ENCODE data around the gene GDF3. TPM values are rescaled to one million over a fixed set of nuclear protein-coding genes. Genes with fewer than 3 reads are reported as not detected.

Gene GDF3
- polyA plus RNA-seq, 3 donors: not detected

DNA sequence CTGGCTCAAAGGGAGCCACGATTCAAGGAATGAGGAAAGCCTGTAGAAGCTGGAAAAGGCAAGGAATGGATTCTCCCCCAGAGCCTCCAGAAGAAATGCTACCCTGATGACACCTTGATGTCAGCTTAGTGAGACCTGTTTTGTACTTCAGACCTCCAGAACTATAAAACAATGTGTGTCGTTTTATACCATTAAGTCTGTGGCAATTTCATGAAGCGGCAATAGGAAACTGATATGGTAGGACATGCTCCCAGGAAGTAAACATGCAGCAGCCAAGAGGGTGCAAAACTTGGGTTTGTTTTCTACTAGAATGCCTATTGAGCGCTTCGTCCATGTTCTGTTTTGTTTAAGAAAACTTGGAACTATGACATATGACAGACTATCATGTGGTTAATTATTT, 27.4 kb downstream of the GDF3 start:
- no peak overlapping the region for H3K27ac Mint-ChIP-seq
- no peaks in the 10 kb centered on the region for H3K79me2 ChIP-seq (ENCODE audit: insufficient read depth, low read length)
- no peak overlapping the region for H3K4me3 Mint-ChIP-seq
- DNase-seq: no peak
- no peaks in the 10 kb centered on the region for H3K9me3 ChIP-seq (replicated peaks in 1 of 2; ENCODE audit: control insufficient read depth in 1 of 2, insufficient read depth in 1 of 2, low read length in 2 of 2)
- H3K4me1 Mint-ChIP-seq: peaks cover 3% of the 10 kb centered on the region
- no peaks in the 10 kb centered on the region for H3K36me3 Mint-ChIP-seq
- H3K9me3 Mint-ChIP-seq: no peaks in the 10 kb centered on the region
- no peak overlapping the region for H3K27ac ChIP-seq (ENCODE audit: low read depth in 1 of 2, low read length in 2 of 2)
- intact Hi-C loops (cut with micrococcal nuclease): no loop called here
- H3K36me3 ChIP-seq (replicated peaks in 1 of 2; ENCODE audit: control insufficient read depth in 1 of 2, insufficient read depth in 2 of 2, low read length in 2 of 2): no peaks in the 10 kb centered on the region
- H3K4me2 ChIP-seq (replicated peaks; ENCODE audit: extremely low read depth, low read length, poor library complexity, severe bottlenecking): no peak overlapping the region
- H3K4me3 ChIP-seq (replicated peaks in 1 of 3; ENCODE audit: low read depth in 2 of 3, low read length in 3 of 3): no peak overlapping the region
- peaks cover 0 to 2% (median 0%) of the 10 kb centered on the region in 3 donors for H3K27me3 Mint-ChIP-seq (ENCODE audit: low read depth in 3 of 3)
- H2AFZ ChIP-seq (ENCODE audit: insufficient read depth, low read depth, low read length, poor library complexity, severe bottlenecking): no peak overlapping the region
- H3K9ac ChIP-seq (ENCODE audit: insufficient read depth, low read length, poor library complexity, severe bottlenecking): no peak overlapping the region
- 94% methylated on average over 5 of the region's 5 CpGs for WGBS (ENCODE audit: insufficient coverage)
- no peaks in the 10 kb centered on the region for H3K4me1 ChIP-seq (ENCODE audit: control insufficient read depth in 1 of 2, insufficient read depth in 2 of 2, low read length in 2 of 2)
- H4K20me1 ChIP-seq (ENCODE audit: insufficient read depth, low read length): no peaks in the 10 kb centered on the region
- TF ChIP-seq, protein P1, sequence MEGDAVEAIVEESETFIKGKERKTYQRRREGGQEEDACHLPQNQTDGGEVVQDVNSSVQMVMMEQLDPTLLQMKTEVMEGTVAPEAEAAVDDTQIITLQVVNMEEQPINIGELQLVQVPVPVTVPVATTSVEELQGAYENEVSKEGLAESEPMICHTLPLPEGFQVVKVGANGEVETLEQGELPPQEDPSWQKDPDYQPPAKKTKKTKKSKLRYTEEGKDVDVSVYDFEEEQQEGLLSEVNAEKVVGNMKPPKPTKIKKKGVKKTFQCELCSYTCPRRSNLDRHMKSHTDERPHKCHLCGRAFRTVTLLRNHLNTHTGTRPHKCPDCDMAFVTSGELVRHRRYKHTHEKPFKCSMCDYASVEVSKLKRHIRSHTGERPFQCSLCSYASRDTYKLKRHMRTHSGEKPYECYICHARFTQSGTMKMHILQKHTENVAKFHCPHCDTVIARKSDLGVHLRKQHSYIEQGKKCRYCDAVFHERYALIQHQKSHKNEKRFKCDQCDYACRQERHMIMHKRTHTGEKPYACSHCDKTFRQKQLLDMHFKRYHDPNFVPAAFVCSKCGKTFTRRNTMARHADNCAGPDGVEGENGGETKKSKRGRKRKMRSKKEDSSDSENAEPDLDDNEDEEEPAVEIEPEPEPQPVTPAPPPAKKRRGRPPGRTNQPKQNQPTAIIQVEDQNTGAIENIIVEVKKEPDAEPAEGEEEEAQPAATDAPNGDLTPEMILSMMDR (IDR thresholded peaks at IDR 0.05): no peak
- H3K27me3 ChIP-seq (ENCODE audit: control insufficient read depth in 2 of 2, insufficient read depth in 2 of 2, low read length in 2 of 2): no peaks in the 10 kb centered on the region

DNA sequence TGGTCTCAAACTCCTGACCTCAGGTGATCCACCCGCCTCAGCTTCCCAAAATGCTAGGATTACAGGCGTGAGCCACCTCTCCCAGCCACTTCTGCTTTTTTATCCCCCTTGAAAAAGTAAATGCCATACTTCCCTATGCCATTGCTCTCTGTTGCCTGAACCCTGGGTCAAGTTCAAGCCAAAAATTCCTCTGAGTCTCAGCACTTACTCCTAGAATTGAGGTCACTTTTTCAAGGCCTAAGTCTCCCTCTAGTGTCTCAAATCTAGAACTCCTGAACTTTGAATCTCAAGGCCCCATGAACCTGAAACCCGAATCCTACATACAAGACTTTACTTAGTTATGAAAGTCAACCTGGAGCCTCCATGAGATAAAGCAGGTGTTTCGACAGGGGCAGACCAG, 28.4 kb downstream of the GDF3 start:
- intact Hi-C loops (cut with micrococcal nuclease): no loop called here
- Histone ChIP-seq H4K20me1 (ENCODE audit: insufficient read depth, low read length) (no peaks in the 10 kb centered on the region), H3K4me2 (replicated peaks; ENCODE audit: extremely low read depth, low read length, poor library complexity, severe bottlenecking) (no peak overlapping the region), H3K9me3 (replicated peaks in 1 of 2; ENCODE audit: control insufficient read depth in 1 of 2, insufficient read depth in 1 of 2, low read length in 2 of 2) (no peaks in the 10 kb centered on the region), H3K9ac (ENCODE audit: insufficient read depth, low read length, poor library complexity, severe bottlenecking) (no peak overlapping the region), H3K4me3 (replicated peaks in 1 of 3; ENCODE audit: low read depth in 2 of 3, low read length in 3 of 3) (no peak overlapping the region), H3K27ac (ENCODE audit: low read depth in 1 of 2, low read length in 2 of 2) (no peak overlapping the region), H3K4me1 (ENCODE audit: control insufficient read depth in 1 of 2, insufficient read depth in 2 of 2, low read length in 2 of 2) (no peaks in the 10 kb centered on the region), H3K36me3 (replicated peaks in 1 of 2; ENCODE audit: control insufficient read depth in 1 of 2, insufficient read depth in 2 of 2, low read length in 2 of 2) (no peaks in the 10 kb centered on the region), H3K27me3 (ENCODE audit: control insufficient read depth in 2 of 2, insufficient read depth in 2 of 2, low read length in 2 of 2) (no peaks in the 10 kb centered on the region), H2AFZ (ENCODE audit: insufficient read depth, low read depth, low read length, poor library complexity, severe bottlenecking) (no peak overlapping the region), H3K79me2 (ENCODE audit: insufficient read depth, low read length) (no peaks in the 10 kb centered on the region)
- Mint-ChIP-seq H3K4me3 (no peak overlapping the region), H3K36me3 (no peaks in the 10 kb centered on the region), H3K27me3 (ENCODE audit: low read depth in 3 of 3) (peaks cover 0 to 5% (median 0%) of the 10 kb centered on the region in 3 donors), H3K27ac (peak overlapping the region in 2 of 7 donors; percentile 20 to 53), H3K4me1 (peaks cover 3% of the 10 kb centered on the region), H3K9me3 (no peaks in the 10 kb centered on the region)
- TF ChIP-seq, protein P1 (IDR thresholded peaks at IDR 0.05): peak; percentile 46
- peak in 2 of 3 donors; percentile 10 to 29 for DNase-seq
- WGBS (ENCODE audit: insufficient coverage): 33% methylated on average over 2 of the region's 4 CpGs

Measured in CD14-positive monocyte (primary cell).